HCT116 (cell line): ENCODE data around the gene PIGN. TPM values are rescaled to one million over a fixed set of nuclear protein-coding genes. Genes with fewer than 3 reads are reported as not detected.
"Not testable (repeated sequence)": the region's sequence is repeated elsewhere in the genome, so short reads cannot be mapped to it uniquely, and the experiment has no call there.

ENCODE experiments used
- ATAC-seq: fragments of 200-7000 bp; cut with Tn5 transposase; 2 replicates; pipeline ENCODE4 v1.9.1; 2020; ENCODE audit warnings: mild to moderate bottlenecking, moderate library complexity
- BruUV-seq: library from RNA; stranded (reverse); fragments of 400-500 nt; replicated peaks from 2 replicates; lab custom pipeline; 2021; lab: Mats Ljungman, UMichigan
- CTCF ChIA-PET: fragments of 300-600 bp; sonication (Branson Sonifier 250); formaldehyde crosslinking; loops from one replicate; lab custom pipeline; 2021; ENCODE audit warnings: antibody characterized with exemption; lab: Charles Lee
- POLR2A ChIA-PET: fragments of 300-600, 350-600 bp; sonication (Branson Sonifier 250); formaldehyde crosslinking; loops from one replicate; lab custom pipeline; 2021; ENCODE audit warnings: antibody characterized with exemption; lab: Charles Lee
- RAD21 ChIA-PET, 2 experiments: fragments of 300-600 bp; sonication (Branson Sonifier 250); formaldehyde crosslinking; loops; one replicate each; lab custom pipeline; 2023; ENCODE audit warnings: low total read pairs in 2 of 2; ENCODE audit not compliant: uncharacterized antibody in 2 of 2, unreplicated experiment in 2 of 2, low non-redundant PET in 1 of 2; lab: Charles Lee
- DNase-seq: peaks from one replicate; pipeline ENCODE4 v3.0.0-alpha.2; 2010; ENCODE audit warnings: low read depth, low spot score
- H2AFZ ChIP-seq: fragments of 200-600 bp; shearing (Covaris generic), sonication (generic); 2 replicates; pipeline ENCODE4 v1.6.1; 2017; ENCODE audit warnings: low read depth, mixed run types, mixed read lengths, antibody characterized with exemption, low read length; ENCODE audit not compliant: poor library complexity, severe bottlenecking
- H3K27ac ChIP-seq: 2 replicates; pipeline ENCODE4 v1.5.1; 2012; ENCODE audit warnings: low read depth, low read length
- H3K27me3 ChIP-seq: fragments of 200-600 bp; sonication (generic); 2 replicates; pipeline ENCODE4 v1.6.1; 2016; ENCODE audit warnings: mixed run types, low read length, mixed read lengths; ENCODE audit not compliant: insufficient read depth
- H3K36me3 ChIP-seq, 2 experiments: fragments of 200-500 bp in 1 of 2; fragments of 200-600 bp in 1 of 2; sonication (Bioruptor generic) in 1 of 2; sonication (generic) in 1 of 2; 2 replicates each; pipeline versions ENCODE4 v1.5.1 to v1.6.1; 2014 to 2016; ENCODE audit warnings: low read length in 2 of 2, inconsistent platforms in 1 of 2, mixed read lengths in 1 of 2, mixed run types in 1 of 2; ENCODE audit not compliant: insufficient read depth in 2 of 2, control insufficient read depth in 1 of 2
- H3K4me1 ChIP-seq, 2 experiments: fragments of 200-600 bp in 1 of 2; sonication (generic) in 1 of 2; 2 replicates each; pipeline versions ENCODE4 v1.5.1 to v1.6.1; 2012 to 2017; ENCODE audit warnings: low read length in 2 of 2, inconsistent platforms in 1 of 2, mild to moderate bottlenecking in 1 of 2, mixed read lengths in 1 of 2, mixed run types in 1 of 2, moderate library complexity in 1 of 2; ENCODE audit not compliant: insufficient read depth in 2 of 2, control insufficient read depth in 1 of 2
- H3K4me2 ChIP-seq: fragments of 200-600 bp; sonication (generic); 2 replicates; pipeline ENCODE4 v1.6.1; 2017; ENCODE audit warnings: mixed run types, low read length, mixed read lengths
- H3K4me3 ChIP-seq, 2 experiments: fragments of 200-600 bp in 1 of 2; sonication (generic) in 1 of 2; replicated peaks in 1 of 2; 2 replicates each; pipeline ENCODE4 v1.5.1; 2011 to 2016; ENCODE audit warnings: low read length in 2 of 2, control low read depth in 1 of 2, low read depth in 1 of 2, mild to moderate bottlenecking in 1 of 2, mixed read lengths in 1 of 2, mixed run types in 1 of 2
- H3K79me2 ChIP-seq: fragments of 200-600 bp; sonication (generic); 2 replicates; pipeline ENCODE4 v1.6.1; 2017; ENCODE audit warnings: mild to moderate bottlenecking, mixed run types, low read length, moderate library complexity, mixed read lengths; ENCODE audit not compliant: insufficient read depth
- H3K9ac ChIP-seq: fragments of 200-600 bp; sonication (generic); 2 replicates; pipeline ENCODE4 v1.6.1; 2016; ENCODE audit warnings: low read length, mixed read lengths
- H3K9me2 ChIP-seq: fragments of 200-600 bp; sonication (generic), shearing (Covaris generic); 2 replicates; pipeline ENCODE4 v1.6.1; 2017; ENCODE audit warnings: mixed run types, mild to moderate bottlenecking, moderate library complexity; ENCODE audit not compliant: insufficient read depth
- H3K9me3 ChIP-seq, 2 experiments: fragments of 200-500 bp in 1 of 2; fragments of 200-600 bp in 1 of 2; sonication (Bioruptor generic) in 1 of 2; sonication (generic) in 1 of 2; 2 replicates each; pipeline ENCODE4 v1.6.1; 2014 to 2017; ENCODE audit warnings: low read length in 2 of 2, mixed read lengths in 2 of 2, inconsistent platforms in 1 of 2, low read depth in 1 of 2, mild to moderate bottlenecking in 1 of 2, mixed run types in 1 of 2, moderate library complexity in 1 of 2; ENCODE audit not compliant: control insufficient read depth in 1 of 2, insufficient read depth in 1 of 2
- H4K20me1 ChIP-seq: fragments of 200-600 bp; sonication (generic), shearing (Covaris generic); 2 replicates; pipeline ENCODE4 v1.6.1; 2017; ENCODE audit warnings: mixed run types, mild to moderate bottlenecking, moderate library complexity; ENCODE audit not compliant: insufficient read depth
- CBX3 ChIP-seq: IDR thresholded peaks from 2 replicates; pipeline ENCODE4 v1.6.1; 2012; ENCODE audit warnings: low read depth
- CTCF ChIP-seq, 3 experiments: fragments of 200-600 bp in 1 of 3; sonication (generic) in 1 of 3; IDR thresholded peaks in 2 of 3; conservative IDR thresholded peaks in 1 of 3; 2 replicates each; pipeline ENCODE4 v1.5.1; 2012 to 2017; ENCODE audit warnings: low read depth in 2 of 3, low read length in 2 of 3, antibody characterized with exemption in 1 of 3, borderline replicate concordance in 1 of 3, control low read depth in 1 of 3, mild to moderate bottlenecking in 1 of 3, mixed read lengths in 1 of 3, mixed run types in 1 of 3, moderate library complexity in 1 of 3; ENCODE audit not compliant: insufficient read depth in 1 of 3
- EGR1 ChIP-seq: IDR thresholded peaks from 2 replicates; pipeline ENCODE4 v1.6.1; 2012; ENCODE audit warnings: low read depth
- ELF1 ChIP-seq: IDR thresholded peaks from 2 replicates; pipeline ENCODE4 v1.6.1; 2012; ENCODE audit warnings: low read depth, borderline replicate concordance
- EZH2 ChIP-seq: fragments of 200-600 bp; sonication (generic); IDR thresholded peaks from 2 replicates; pipeline ENCODE4 v1.6.1; 2017; ENCODE audit warnings: antibody characterized with exemption, mixed run types
- JUND ChIP-seq: IDR thresholded peaks from 2 replicates; pipeline ENCODE4 v1.6.1; 2012
- POLR2A ChIP-seq: IDR thresholded peaks from 2 replicates; pipeline ENCODE4 v1.7.0; 2011; ENCODE audit warnings: borderline replicate concordance; ENCODE audit not compliant: insufficient read depth, insufficient read length; ENCODE audit errors: extremely low read depth
- SP1 ChIP-seq: IDR thresholded peaks from 2 replicates; pipeline ENCODE4 v1.6.1; 2012; ENCODE audit warnings: low read depth
- TCF7L2 ChIP-seq: IDR thresholded peaks from 2 replicates; pipeline ENCODE4 v1.7.0; 2011; ENCODE audit warnings: borderline replicate concordance, inconsistent platforms; ENCODE audit not compliant: insufficient read depth, insufficient read length; ENCODE audit errors: extremely low read depth
- YY1 ChIP-seq: IDR thresholded peaks from 2 replicates; pipeline ENCODE4 v1.6.1; 2011; ENCODE audit warnings: low read length, low read depth, moderate library complexity, mild to moderate bottlenecking; ENCODE audit not compliant: insufficient replicate concordance; ENCODE audit errors: extremely low read depth
- ZFX ChIP-seq: fragments of 450-650 bp; IDR thresholded peaks from 2 replicates; pipeline ENCODE4 v1.6.1; 2017
- ZNF274 ChIP-seq: fragments of 200-500 bp; sonication (Bioruptor generic); IDR thresholded peaks from 2 replicates; pipeline ENCODE4 v1.6.1; 2014; ENCODE audit warnings: mild to moderate bottlenecking, low read depth, low read length, inconsistent platforms
- intact Hi-C: fragments of 100-400 bp; cut with micrococcal nuclease; formaldehyde crosslinking; loops from 2 replicates; pipeline ENCODE4 v1.10.0; 2022
- total RNA-seq: library from RNA; stranded (reverse); gene quantifications from one replicate; pipeline ENCODE4 v1.2.1, GENCODE V29; 2021; ENCODE audit not compliant: unreplicated experiment
- TF ChIP-seq, protein P1 (sequence below): IDR thresholded peaks from 2 replicates; pipeline ENCODE4 v1.6.1; 2012

Gene PIGN
- total RNA-seq, 1 experiment from 2014 or later = 12.2 TPM

DNA sequence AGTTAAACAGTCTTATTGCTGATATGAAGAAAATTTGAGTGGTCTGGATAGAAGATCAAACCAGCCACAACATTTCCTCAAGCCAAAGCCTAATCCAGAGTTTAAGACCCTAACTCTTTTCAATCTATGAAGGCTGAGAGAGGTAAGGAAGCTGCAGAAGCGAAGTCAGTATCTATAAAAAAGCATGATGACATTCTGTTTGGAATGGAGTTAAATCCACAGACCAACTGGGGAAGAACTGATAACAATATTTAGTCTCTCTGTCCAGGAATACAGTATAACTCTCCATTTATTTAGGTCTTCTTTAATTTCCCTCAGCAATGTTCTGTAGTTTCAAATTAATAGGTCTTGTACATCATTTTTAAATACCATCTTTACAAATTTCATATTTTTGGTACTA lies 16.0 kb downstream of the PIGN start:
- Histone ChIP-seq H3K36me3 (no peaks in the 10 kb centered on the region), H3K4me3 (no peak overlapping the region), H2AFZ (no peak overlapping the region), H3K9ac (no peak overlapping the region), H3K27ac (no peak overlapping the region), H3K9me3 (no peaks in the 10 kb centered on the region), H3K79me2 (0 out of 2 replicates have a peak, but pooled peaks cover 3% of the 10 kb centered on the region), H4K20me1 (no peaks in the 10 kb centered on the region), H3K9me2 (no peaks in the 10 kb centered on the region), H3K27me3 (no peaks in the 10 kb centered on the region), H3K4me2 (no peak overlapping the region), H3K4me1 (no peaks in the 10 kb centered on the region)
- intact Hi-C loops = no loop called here
- RAD21 ChIA-PET = no interaction called here
- POLR2A ChIA-PET = no interaction called here
- no TSS peak for BruUV-seq
- no peak for ATAC-seq
- DNase-seq = no peak
- CTCF ChIA-PET = no interaction called here
- TF ChIP-seq YY1 = no peak
- no peak for TF ChIP-seq CBX3
- TF ChIP-seq SP1 = no peak
- no peak for TF ChIP-seq ELF1
- no peak for TF ChIP-seq TCF7L2
- no peak for TF ChIP-seq ZFX
- no peak for TF ChIP-seq EZH2
- TF ChIP-seq, protein P1, sequence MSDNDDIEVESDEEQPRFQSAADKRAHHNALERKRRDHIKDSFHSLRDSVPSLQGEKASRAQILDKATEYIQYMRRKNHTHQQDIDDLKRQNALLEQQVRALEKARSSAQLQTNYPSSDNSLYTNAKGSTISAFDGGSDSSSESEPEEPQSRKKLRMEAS = no peak
- no peak for TF ChIP-seq POLR2A
- no peak for TF ChIP-seq EGR1
- no peak for TF ChIP-seq CTCF (IDR thresholded peaks at IDR 0.05 in 2 of 3, conservative IDR thresholded peaks at IDR 0.05 in 1 of 3; ENCODE audit: borderline replicate concordance in 1 of 3, insufficient read depth in 1 of 3, low read depth in 2 of 3, low read length in 2 of 3)
- no peak for TF ChIP-seq ZNF274
- no peak for TF ChIP-seq JUND

DNA sequence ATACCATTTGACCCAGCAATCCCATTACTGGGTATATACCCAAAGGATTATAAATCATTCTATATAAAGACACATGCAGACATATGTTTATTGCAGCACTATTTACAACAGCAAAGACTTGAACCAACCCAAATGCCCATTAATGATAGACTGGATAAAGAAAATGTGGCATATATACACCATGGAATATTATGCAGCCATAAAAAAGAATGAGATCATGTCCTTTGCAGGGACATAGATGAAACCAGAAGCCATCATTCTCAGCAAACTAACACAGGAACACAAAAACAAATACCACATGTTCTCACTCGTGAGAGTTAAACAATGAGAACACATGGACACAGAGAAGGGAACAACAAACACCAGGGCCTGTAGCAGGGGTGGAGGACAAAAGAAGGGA lies 20.3 kb downstream of the PIGN start:
- H3K9me2 ChIP-seq, H3K27me3 ChIP-seq, BruUV-seq, intact Hi-C loops, H3K36me3 ChIP-seq, H2AFZ ChIP-seq, DNase-seq, H3K4me1 ChIP-seq, H3K9me3 ChIP-seq, H3K9ac ChIP-seq, H3K79me2 ChIP-seq, CTCF ChIA-PET, H3K4me3 ChIP-seq, POLR2A ChIA-PET, ATAC-seq, H3K4me2 ChIP-seq, H4K20me1 ChIP-seq, RAD21 ChIA-PET, H3K27ac ChIP-seq: not testable (repeated sequence)
